Skeletal muscle tissue (tissue), 4 donors: Measurements from ENCODE around the gene SRM. TPM values are rescaled to one million over a fixed set of nuclear protein-coding genes. Genes with fewer than 3 reads are reported as not detected.
"Not testable (repeated sequence)": the region's sequence is repeated elsewhere in the genome, so short reads cannot be mapped to it uniquely, and the experiment has no call there.

Experiments used
- H3K27ac ChIP-seq: one replicate; pipeline ENCODE4 v1.7.0; 2013; ENCODE audit warnings: mild to moderate bottlenecking, low read depth, low read length, inconsistent platforms
- H3K27me3 ChIP-seq, 3 donors: one replicate each; pipeline ENCODE4 v1.7.0; 2013; ENCODE audit warnings: low read length in 3 of 3; ENCODE audit not compliant: control insufficient read depth in 3 of 3, insufficient read depth in 3 of 3
- H3K36me3 ChIP-seq, 3 donors: one replicate each; pipeline ENCODE4 v1.7.0; 2013; ENCODE audit warnings: low read length in 3 of 3; ENCODE audit not compliant: control insufficient read depth in 3 of 3, insufficient read depth in 3 of 3
- H3K4me1 ChIP-seq, 3 donors: one replicate each; pipeline ENCODE4 v1.7.0; 2013; ENCODE audit warnings: low read length in 3 of 3, mild to moderate bottlenecking in 3 of 3; ENCODE audit not compliant: control insufficient read depth in 3 of 3, insufficient read depth in 3 of 3
- H3K4me3 ChIP-seq, 3 donors: one replicate each; pipeline ENCODE4 v1.7.0; 2013; ENCODE audit warnings: low read length in 3 of 3
- H3K9ac ChIP-seq, 3 donors: one replicate each; pipeline ENCODE4 v1.7.0; 2013; ENCODE audit warnings: low read length in 3 of 3, mild to moderate bottlenecking in 3 of 3, moderate library complexity in 2 of 3, low read depth in 1 of 3
- H3K9me3 ChIP-seq, 3 donors: one replicate each; pipeline ENCODE4 v1.7.0; 2013; ENCODE audit warnings: low read length in 3 of 3; ENCODE audit not compliant: control insufficient read depth in 3 of 3
- total RNA-seq: library from RNA; depleted of rRNA; stranded (reverse); fragments of >200 nt; gene quantifications from one replicate; pipeline ENCODE4 v1.2.3, GENCODE V29; 2014
- donor health status: Osteomylitis.

Gene SRM
- total RNA-seq, 1 donor from 2014 or later = 8.4 TPM

GRCh38 chr1:11056504-11056903, 3.3 kb downstream of the SRM start:
- Histone ChIP-seq H3K9ac (no peak overlapping the region), H3K27me3 (peaks cover 0 to 3% (median 0%) of the 10 kb centered on the region in 3 donors), H3K4me3 (no peak overlapping the region), H3K36me3 (peaks cover 13 to 18% (median 15%) of the 10 kb centered on the region in 3 donors), H3K4me1 (peaks cover 14 to 23% (median 23%) of the 10 kb centered on the region in 3 donors), H3K27ac (no peak overlapping the region), H3K9me3 (no peaks in the 10 kb centered on the region)

DNA sequence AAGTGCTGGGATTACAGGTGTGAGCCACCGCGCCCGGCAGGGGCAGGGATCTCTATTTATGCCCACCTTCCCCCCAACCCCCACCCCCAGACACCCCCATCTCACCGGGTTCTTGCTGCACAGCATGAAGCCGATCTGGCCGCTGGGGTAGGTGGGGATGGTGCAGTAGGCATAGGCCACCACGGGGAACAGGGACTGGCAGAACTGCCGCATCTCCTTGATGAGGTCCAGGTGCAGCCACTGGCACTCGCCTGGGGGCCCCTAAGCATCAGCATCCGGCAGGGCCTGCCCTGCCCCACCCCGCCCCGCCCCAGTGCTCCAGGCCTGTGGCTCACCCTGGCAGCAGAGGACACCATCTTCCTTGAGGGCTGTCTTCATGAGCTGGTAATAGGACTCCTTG, 4.1 kb downstream of the SRM start:
- H3K9me3 ChIP-seq = no peaks in the 10 kb centered on the region
- H3K27me3 ChIP-seq = peaks cover 0 to 3% (median 0%) of the 10 kb centered on the region in 3 donors
- H3K4me1 ChIP-seq = peaks cover 10 to 19% (median 15%) of the 10 kb centered on the region in 3 donors
- peaks cover 13 to 18% (median 15%) of the 10 kb centered on the region in 3 donors for H3K36me3 ChIP-seq
- no peak overlapping the region for H3K4me3 ChIP-seq
- no peak overlapping the region for H3K27ac ChIP-seq
- H3K9ac ChIP-seq = no peak overlapping the region

- Histone ChIP-seq H3K4me1 (peaks cover 9 to 18% (median 15%) of the 10 kb centered on the region in 3 donors), H3K9ac (no peak overlapping the region), H3K27ac (no peak overlapping the region), H3K27me3 (peaks cover 0 to 3% (median 0%) of the 10 kb centered on the region in 3 donors), H3K9me3 (no peaks in the 10 kb centered on the region), H3K36me3 (peaks cover 13 to 18% (median 15%) of the 10 kb centered on the region in 3 donors), H3K4me3 (no peak overlapping the region)
Observed at GRCh38 chr1:11054666-11055065, 5.2 kb downstream of the SRM start.

- H3K9ac ChIP-seq = no peak overlapping the region
- peaks cover 7 to 15% (median 12%) of the 10 kb centered on the region in 3 donors for H3K4me1 ChIP-seq
- H3K9me3 ChIP-seq = no peaks in the 10 kb centered on the region
- H3K36me3 ChIP-seq = peaks cover 13 to 18% (median 15%) of the 10 kb centered on the region in 3 donors
- no peak overlapping the region for H3K4me3 ChIP-seq
- no peak overlapping the region for H3K27ac ChIP-seq
- peaks cover 0 to 3% (median 0%) of the 10 kb centered on the region in 3 donors for H3K27me3 ChIP-seq
Observed at GRCh38 chr1:11054181-11054580, 5.6 kb downstream of the SRM start.

DNA sequence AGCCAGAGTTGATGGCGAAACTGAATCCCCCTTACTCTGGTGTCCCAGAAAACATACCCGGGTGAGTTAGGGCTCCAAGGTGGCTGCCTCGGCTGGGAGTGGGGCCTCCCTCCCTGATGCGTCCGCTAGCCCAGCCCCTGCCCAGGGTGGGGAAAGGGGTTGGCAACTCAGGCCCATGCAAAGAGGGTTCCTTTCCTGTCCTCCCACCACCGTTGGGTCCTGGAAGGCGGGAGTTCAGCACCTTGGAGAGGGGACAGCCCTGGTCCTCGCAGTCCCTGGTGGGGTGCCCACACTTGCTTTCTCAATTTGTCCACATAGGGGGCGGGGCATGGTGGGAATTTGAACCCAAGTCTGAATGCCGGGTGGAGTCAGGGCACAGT, 6.1 kb downstream of the SRM start:
- Histone ChIP-seq H3K9me3 (no peaks in the 10 kb centered on the region), H3K36me3 (peaks cover 13 to 18% (median 15%) of the 10 kb centered on the region in 3 donors), H3K27ac (no peak overlapping the region), H3K4me3 (no peak overlapping the region), H3K9ac (no peak overlapping the region), H3K27me3 (peaks cover 0 to 3% (median 0%) of the 10 kb centered on the region in 3 donors), H3K4me1 (peaks cover 3 to 10% (median 8%) of the 10 kb centered on the region in 3 donors)

- Histone ChIP-seq H3K4me3 (no peak overlapping the region), H3K4me1 (peaks cover 0 to 7% (median 5%) of the 10 kb centered on the region in 3 donors), H3K9me3 (no peaks in the 10 kb centered on the region), H3K9ac (peak overlapping the region in 1 of 3 donors; percentile 43), H3K27me3 (peaks cover 0 to 3% (median 0%) of the 10 kb centered on the region in 3 donors), H3K27ac (no peak overlapping the region), H3K36me3 (peaks cover 13 to 18% (median 15%) of the 10 kb centered on the region in 3 donors)
Observed at GRCh38 chr1:11052839-11053757, 6.7 kb downstream of the SRM start.

GRCh38 chr1:11051781-11052511, 7.9 kb downstream of the SRM start:
- H3K27ac ChIP-seq = no peak overlapping the region
- no peak overlapping the region for H3K4me3 ChIP-seq
- H3K9ac ChIP-seq = no peak overlapping the region
- no peaks in the 10 kb centered on the region for H3K9me3 ChIP-seq
- peaks cover 11 to 14% (median 13%) of the 10 kb centered on the region in 3 donors for H3K36me3 ChIP-seq
- H3K4me1 ChIP-seq = peaks cover 0 to 7% (median 5%) of the 10 kb centered on the region in 3 donors
- H3K27me3 ChIP-seq = peaks cover 0 to 3% (median 0%) of the 10 kb centered on the region in 3 donors

DNA sequence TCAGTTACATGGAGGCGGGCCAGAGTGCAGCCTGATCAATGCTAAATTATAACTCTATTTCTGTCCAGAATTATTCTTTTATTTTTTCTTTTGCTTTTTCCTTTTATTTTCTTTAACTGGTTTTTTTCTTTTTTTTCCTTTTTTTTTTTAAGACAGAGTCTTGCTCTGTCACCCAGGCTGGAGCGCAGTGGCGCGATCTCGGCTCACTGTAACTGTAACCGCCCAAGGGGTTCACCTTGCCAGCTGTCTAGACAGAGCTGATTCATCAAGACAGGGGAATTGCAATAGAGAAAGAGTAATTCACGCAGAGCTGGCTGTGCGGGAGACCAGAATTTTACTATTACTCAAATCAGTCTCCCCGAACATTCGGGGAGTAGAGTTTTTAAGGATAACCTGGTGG, 8.7 kb downstream of the SRM start:
- H3K4me3 ChIP-seq, H3K27ac ChIP-seq, H3K9me3 ChIP-seq, H3K9ac ChIP-seq, H3K27me3 ChIP-seq, H3K4me1 ChIP-seq: not testable (repeated sequence)
- peaks cover 3 to 11% (median 5%) of the 10 kb centered on the region in 3 donors for H3K36me3 ChIP-seq

DNA sequence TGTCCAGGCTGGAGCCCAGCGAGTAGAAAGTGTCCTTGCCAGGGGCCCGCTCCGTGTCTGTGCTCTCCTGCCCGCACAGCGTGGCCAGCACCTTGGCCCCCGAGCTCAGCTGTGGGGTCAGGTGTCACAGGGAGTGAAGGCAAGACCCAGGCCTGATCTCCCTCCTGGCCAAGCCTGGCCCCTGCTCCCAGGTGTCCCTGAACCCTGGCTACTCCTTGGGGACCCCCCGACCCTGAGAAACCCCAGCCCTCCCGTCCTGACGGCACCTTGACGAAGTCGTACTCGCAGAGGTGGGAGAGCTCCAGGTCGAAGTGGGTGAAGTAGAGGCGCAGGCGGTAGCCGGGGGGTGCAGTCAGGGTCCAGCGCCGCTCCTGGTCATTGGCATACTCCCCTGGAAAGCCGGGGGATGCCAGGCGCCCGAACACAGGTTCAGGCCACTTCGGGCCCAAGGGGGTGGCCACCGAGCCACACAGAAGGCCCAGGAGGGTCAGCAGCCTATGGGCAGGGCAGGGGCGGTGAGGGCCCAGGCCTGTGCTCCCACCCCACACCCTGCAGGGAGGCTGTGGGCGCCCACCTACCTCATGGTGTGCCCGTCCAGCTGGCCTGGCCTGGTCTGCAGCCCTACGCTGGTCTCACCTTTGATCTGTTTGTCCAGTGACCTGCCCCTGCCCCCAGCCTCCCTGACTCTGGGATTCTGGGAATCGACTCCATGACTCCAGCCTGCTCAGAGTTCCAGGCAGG, 13.0 kb downstream of the SRM start, which contains the start of gene MASP2:
Gene MASP2 (minus strand): TSS at position 615 of the 741 bp plus-strand sequence. CDS start 32 bp downstream, at position 583.
- Histone ChIP-seq H3K4me3 (no peak within 1 kb of the TSS), H3K4me1 (peaks cover 0 to 2% (median 0%) of the 10 kb centered on the region in 3 donors), H3K9ac (no peak within 1 kb of the TSS), H3K27me3 (no peaks in the 10 kb centered on the region), H3K27ac (no peak within 1 kb of the TSS), H3K36me3 (no peaks in the 10 kb centered on the region), H3K9me3 (no peaks in the 10 kb centered on the region)
